DMS114 treated with DMSO at 0.1 percent for 48 hours (cell line): ENCODE data around the gene CALR.
"Not testable (repeated sequence)": the region's sequence is repeated elsewhere in the genome, so short reads cannot be mapped to it uniquely, and the experiment has no call there.

Experiments
- DNase-seq: peaks from one replicate; lab custom pipeline; 2025; ENCODE audit not compliant: unreplicated experiment; lab: John Stamatoyannopoulos, UW

The CALR gene

DNA sequence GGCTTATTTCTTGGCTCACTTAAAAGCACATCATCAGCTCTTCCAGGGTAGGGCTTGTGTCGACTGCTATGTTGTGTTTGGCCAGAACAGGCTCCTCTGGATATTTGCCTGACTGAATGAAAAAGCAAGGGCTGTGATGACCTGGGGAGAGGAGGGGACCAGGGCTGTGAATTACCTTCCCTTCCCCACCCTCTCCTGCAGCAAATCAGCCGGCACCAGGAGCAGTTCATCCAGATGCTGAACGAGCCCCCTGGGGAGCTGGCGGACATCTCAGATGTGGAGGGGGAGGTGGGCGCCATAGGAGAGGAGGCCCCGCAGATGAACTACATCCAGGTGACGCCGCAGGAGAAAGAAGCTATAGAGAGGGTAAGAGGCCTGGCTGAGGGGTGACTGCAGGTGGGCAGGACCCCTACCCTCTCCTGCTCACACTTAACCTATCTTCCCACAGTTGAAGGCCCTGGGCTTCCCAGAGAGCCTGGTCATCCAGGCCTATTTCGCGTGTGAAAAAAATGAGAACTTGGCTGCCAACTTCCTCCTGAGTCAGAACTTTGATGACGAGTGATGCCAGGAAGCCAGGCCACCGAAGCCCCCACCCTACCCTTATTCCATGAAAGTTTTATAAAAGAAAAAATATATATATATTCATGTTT lies 14.2 kb downstream of the CALR start:
- no peak for DNase-seq

DNA sequence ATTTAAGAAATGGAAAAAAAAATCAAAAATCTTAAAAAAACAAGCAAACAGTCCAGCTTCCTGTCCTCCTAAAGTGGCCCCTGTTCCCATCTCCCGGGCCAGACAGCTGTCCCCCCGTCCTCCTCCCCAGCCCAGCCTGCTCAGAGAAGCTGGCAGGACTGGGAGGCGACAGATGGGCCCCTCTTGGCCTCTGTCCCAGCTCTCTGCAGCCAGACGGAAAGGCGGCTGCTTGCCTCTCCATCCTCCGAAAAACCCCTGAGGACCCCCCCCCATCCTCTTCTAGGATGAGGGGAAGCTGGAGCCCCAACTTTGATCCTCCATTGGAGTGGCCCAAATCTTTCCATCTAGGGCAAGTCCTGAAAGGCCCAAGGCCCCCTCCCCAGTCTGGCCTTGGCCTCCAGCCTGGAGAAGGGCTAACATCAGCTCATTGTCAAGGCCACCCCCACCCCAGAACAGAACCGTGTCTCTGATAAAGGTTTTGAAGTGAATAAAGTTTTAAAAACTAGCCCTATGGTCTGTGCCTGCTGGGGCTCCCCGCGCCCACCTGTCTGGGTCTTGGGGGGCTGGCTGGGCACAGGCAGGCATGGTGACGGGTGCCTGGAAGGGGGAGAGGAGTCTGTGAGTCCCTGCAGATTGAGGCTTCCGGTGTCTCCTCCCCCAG lies 14.9 kb downstream of the CALR start:
- no peak for DNase-seq

DNA sequence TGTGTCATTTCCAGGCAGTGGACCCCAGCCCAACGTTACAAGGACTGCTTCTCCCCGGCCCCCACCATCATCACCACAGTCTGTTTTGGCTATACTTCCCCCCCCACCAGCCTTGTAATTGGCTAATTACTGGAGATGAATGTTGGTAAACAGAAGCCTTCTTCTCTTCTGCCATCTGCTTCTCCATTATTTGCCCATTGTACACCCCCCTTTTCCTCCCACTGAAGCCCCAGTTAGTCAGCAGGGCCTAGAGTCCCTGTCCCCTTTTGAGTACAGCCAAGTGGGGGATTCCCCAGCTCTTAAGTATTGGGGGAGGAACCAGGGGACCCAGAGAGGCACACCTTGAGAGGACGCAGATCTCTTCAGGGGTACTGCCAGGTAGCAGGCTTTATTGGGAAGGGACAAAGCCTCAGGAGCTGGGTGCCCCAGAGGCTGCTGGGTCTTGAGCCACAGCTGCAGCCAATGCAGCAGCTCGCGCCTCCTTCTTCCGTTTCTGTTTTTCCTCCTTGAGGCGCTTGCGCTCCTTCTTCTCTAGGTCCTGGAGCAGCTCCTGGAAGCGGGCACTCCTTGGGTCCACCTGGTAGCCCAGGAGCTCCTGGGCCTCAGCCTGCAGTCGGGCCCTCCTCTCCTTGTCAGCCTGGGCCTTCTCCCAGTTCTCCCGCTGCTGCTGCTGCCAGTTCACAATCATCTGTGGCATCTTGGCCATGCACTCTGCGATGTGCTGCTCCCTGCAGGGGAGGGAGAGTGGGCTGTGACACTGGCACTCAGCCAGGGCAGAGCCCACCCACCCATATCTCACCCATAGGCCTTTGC lies 15.6 kb downstream of the CALR start:
- no peak for DNase-seq

DNA sequence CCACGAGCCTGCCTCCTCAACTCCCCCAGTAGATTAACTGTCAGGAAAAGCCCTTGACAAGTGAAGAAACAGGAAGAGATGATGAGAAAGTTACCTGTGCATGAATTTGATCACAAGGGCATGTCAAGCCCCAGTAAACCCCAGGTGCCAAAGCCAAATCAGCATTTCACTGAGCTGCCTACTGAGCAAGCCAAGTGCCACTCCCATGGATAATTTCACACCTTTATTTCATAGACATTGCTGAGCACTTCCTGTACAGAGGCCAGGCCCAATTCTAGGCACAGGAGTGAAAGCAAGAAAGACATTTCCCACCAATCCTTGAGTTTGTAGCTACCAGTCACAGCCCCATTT lies 16.2 kb downstream of the CALR start:
- DNase-seq: no peak

DNA sequence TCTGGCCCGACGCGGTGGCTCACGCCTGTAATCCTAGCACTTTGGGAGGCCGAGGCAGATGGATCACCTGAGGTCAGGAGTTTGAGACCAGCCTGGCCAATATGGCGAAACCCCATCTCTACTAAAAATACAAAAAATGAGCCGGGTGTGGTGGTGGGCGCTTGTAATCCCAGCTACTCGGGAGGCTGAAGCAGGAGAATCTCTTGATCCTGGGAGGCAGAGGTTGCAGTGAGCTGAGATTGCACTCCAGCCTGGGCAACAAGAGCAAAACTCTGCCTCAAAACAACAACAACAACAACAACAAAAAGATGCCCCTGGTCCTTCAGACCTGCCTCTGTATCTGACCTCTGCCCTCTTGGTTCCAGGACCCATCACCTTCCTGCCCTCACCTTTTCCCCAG lies 17.2 kb downstream of the CALR start:
- not testable (repeated sequence) for DNase-seq

- DNase-seq: no peak
Observed at GRCh38 chr19:12955996-12956395, 17.6 kb downstream of the CALR start.

DNA sequence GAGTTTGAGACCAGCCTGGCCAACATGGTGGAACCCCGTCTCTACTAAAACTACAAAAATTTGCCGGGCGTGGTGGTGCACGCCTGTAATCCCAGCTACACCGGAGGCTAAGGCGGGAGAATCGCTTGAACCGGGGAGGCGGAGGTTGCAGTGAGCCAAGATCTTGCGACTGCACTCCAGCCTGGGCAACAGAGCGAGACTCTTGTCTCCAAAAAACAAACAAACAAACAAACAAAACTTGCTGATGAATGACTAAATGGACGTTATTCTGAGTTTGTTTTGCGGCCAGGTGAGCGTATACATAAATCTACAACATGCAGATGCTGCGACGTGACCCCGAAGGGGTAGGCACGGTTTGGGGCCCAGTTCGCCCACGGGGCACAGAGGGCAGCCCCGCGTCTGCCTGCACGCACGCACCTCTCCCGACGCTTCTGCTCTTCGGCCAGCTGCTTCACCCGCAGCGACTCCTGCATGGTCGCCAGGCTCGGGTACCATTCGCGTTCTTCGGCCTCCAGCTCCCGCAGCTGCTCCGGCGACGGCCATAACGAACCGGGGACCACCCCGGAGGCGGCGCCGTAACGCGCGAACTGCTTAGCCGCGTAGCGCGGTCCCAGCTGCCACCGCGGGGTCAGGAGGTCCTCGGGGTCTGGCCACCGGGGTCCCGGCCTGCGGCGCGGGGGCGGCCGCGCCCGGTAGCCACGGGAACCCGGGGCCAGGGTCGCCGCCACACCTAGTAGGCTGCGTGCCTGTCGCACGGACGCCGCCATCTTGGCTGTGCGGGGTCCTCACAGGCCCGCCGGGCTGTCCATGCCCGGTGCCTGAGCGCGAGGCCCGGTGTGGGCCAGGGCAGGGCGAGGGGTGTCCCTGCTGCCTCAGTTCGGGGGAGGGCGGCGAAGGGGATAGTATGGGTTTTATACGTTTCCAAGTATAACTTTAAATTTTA lies 18.3 kb downstream of the CALR start, which contains the start of gene GADD45GIP1:
TSS of gene GADD45GIP1 (minus strand) at position 778 of the 943 bp plus-strand sequence. CDS start at position 767, 11 bp downstream.
- peak; percentile 37 for DNase-seq

DNA sequence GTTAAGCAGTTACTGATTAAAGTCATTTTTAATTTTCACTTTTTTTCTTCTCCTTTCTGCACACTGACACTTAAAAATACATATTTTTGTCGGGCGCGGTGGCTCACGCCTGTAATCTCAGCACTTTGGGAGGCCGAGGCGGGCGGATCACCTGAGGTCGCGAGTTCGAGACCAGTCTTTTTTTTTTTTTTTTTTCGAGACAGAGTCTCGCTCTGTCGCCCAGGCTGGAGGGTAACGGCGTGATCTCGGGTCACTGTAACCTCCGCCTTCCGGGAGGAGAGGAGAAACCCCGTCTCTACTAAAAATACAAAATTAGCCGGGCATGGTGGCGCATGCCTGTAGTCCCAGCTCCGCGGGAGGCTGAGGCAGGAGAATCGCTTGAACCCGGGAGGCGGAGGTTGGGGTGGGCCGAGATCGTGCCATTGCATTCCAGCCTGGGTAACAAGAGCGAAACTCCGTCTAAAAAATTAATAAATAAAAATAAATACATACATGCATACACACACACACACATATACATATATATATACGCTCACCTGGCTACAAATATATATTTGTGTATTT lies 19.1 kb downstream of the CALR start:
- DNase-seq: not testable (repeated sequence)

DNA sequence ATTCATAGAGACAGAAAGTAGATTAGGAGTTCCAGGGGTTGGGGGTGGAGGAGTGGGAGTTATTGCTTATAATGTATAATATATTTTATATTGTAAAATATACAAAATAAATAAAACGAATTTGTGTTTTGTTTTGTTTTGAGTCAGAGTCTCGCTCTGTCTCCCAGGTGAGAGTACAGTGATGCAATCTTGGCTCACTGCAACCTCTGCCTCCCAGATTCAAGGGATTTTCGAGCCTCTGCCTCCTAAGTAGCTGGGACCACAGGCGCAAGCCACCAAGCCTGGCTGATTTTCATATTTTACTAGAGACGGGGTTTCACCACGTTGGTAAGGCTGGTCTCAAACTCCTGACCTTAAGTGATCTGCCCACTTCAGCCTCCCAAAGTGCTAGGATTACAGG lies 21.1 kb downstream of the CALR start:
- DNase-seq: no peak

GRCh38 chr19:12965017-12965811 lies 26.8 kb downstream of the CALR start:
- peak; percentile 30 for DNase-seq

DNA sequence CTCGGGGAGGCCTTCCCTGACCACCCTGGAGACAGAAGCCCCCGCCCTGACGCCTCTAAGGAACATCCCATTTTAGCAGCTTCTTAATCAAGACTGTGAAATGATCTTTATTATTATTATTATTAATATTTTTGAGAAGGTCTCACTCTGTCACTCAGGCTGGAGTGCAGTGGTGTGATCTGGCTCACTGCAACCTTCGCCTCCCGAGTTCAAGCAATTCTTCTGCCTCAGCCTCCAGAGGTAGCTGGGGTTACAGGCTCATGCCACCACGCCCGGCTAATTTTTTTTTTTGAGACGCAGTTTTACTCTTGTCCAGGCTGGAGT lies 27.4 kb downstream of the CALR start:
- no peak for DNase-seq

GRCh38 chr19:12967907-12968306 lies 29.5 kb downstream of the CALR start:
- no peak for DNase-seq

GRCh38 chr19:12969292-12969988 lies 31.0 kb downstream of the CALR start, which contains the start of gene DAND5:
DAND5 (plus strand) TSS chr19:12969576; CDS start chr19:12969661, 85 bp downstream.
- no peak for DNase-seq

GRCh38 chr19:12970070-12970820 lies 31.8 kb downstream of the CALR start:
- no peak for DNase-seq

DNA sequence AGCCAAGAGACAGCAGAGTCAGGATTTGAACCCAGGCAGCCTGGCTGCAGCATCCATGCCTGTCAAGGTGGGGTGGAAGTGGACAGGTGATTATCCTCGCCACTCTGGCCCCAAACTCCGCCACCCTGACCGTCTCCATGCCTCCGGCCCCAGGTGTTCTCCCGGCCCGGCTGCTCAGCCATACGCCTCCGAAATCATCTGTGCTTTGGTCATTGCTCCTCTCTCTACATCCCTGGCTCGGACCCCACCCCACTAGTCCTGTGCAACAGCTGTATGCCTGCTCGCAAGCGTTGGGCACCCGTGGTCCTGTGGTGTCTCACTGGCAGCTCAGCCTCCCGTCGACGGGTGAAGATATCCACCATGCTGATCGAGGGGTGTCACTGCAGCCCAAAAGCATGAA lies 34.8 kb downstream of the CALR start:
- DNase-seq: no peak

DNA sequence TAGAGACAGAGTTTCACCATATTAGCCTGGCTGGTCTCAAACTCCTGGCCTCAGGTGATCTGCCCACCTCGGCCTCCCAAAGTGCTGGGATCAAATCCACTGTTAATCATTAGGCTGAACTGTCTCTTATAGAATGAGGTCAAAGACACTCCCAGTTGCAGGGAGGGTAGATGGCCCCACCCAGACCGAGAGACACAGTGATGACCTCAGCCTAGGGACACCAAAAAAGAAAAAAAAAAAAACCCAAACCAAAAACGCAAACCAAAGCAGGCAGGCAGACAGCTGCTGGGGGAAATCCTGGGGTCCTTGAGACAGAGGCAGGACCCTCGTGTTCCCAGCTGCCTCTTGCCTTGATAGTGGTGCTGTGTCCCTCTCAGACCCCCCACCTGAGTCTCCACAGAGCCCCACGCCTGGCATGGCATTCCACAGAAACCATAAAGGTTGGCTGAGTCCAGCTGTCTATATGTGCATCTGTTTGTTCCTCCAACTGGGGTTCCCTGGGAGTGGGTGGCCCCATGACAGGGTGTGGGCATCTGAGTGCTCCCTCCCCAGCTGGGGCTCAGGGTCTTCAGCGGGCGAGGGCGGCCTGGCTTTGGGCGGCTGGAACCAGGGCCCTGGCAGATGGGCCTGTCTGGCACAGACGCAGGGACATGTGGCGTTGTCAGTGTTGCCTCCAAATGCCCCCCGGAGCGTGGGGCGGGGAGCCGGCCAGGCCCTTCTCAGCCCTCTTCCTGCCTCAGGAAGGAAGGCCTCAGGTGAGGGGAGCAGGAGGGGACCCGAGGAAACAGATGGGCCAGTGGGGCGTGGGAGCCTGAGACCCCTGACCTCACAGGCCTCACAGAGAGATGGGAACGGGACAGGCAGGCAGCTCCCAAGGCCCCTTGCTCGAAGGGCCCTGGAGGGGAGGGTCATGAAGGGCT lies 36.2 kb downstream of the CALR start:
- DNase-seq: no peak

GRCh38 chr19:12975221-12975741 lies 36.9 kb downstream of the CALR start:
- no peak for DNase-seq
